ENCODE measurements around the gene TMPRSS11D. TPM values are rescaled to one million over a fixed set of nuclear protein-coding genes. Genes with fewer than 3 reads are reported as not detected.

TMPRSS11D gene
- total and polyA plus RNA-seq, 2 of the 8 experiments (the other 6 are each of a cell fraction or from before 2014, with no cell fraction given), result not detected

- Histone ChIP-seq H3K36me3 (ENCODE audit: control insufficient read depth in 2 of 4, insufficient read depth in 4 of 4, low read length in 3 of 4) (no peaks in the 10 kb centered on the region), H3K4me3 (ENCODE audit: extremely low read depth in 1 of 4, insufficient read depth in 2 of 4, low read depth in 3 of 4, low read length in 4 of 4) (no peak overlapping the region), H3K9ac (replicated peaks in 1 of 4; ENCODE audit: extremely low read depth in 1 of 4, low read depth in 3 of 4, low read length in 3 of 4) (no peak overlapping the region), H3K18ac (ENCODE audit: extremely low read depth, low read length) (no peak overlapping the region), H2BK20ac (ENCODE audit: low read length) (no peak overlapping the region), H3K4ac (replicated peaks; ENCODE audit: insufficient read length, low read depth, low read length) (no peak overlapping the region), H3K27ac (ENCODE audit: low read depth, low read length) (no peak overlapping the region), H4K5ac (ENCODE audit: insufficient read length, low read depth, low read length) (no peak overlapping the region), H4K91ac (replicated peaks; ENCODE audit: insufficient read length, low read length) (no peak overlapping the region), H3K23ac (ENCODE audit: insufficient read length) (no peak overlapping the region), H3K79me2 (ENCODE audit: control insufficient read depth in 1 of 2, insufficient read depth in 2 of 2, low read length in 2 of 2) (no peaks in the 10 kb centered on the region), H3K14ac (ENCODE audit: insufficient read length) (no peak overlapping the region), H4K8ac (ENCODE audit: extremely low read depth, insufficient read depth, low read length) (no peak overlapping the region), H2BK5ac (ENCODE audit: low read depth, low read length) (no peak overlapping the region), H3K23me2 (ENCODE audit: low read depth, low read length) (no peaks in the 10 kb centered on the region), H2BK15ac (ENCODE audit: low read length) (no peak overlapping the region), H3K56ac (replicated peaks; ENCODE audit: insufficient read length, low read depth, low read length) (no peak overlapping the region), H2BK120ac (replicated peaks; ENCODE audit: low read depth, low read length) (no peak overlapping the region), H3K27me3 (replicated peaks in 1 of 4; ENCODE audit: control insufficient read depth in 3 of 4, extremely low read depth in 1 of 4, insufficient read depth in 3 of 4, low read length in 3 of 4) (no peaks in the 10 kb centered on the region), H3K9me3 (ENCODE audit: insufficient read depth in 2 of 2, low read depth in 1 of 2, low read length in 1 of 2) (no peaks in the 10 kb centered on the region), H2BK12ac (ENCODE audit: low read depth, low read length) (no peak overlapping the region), H2AK5ac (ENCODE audit: low read depth, low read length) (no peak overlapping the region), H2AFZ (ENCODE audit: low read length) (peak overlapping the region; percentile 64; the same call in 1 of the 2 replicates), H3K4me2 (ENCODE audit: insufficient read depth in 1 of 2, low read depth in 2 of 2, low read length in 2 of 2) (no peak overlapping the region), H3K4me1 (replicated peaks in 1 of 4; ENCODE audit: control insufficient read depth in 3 of 4, insufficient read depth in 4 of 4, low read length in 3 of 4) (no peaks in the 10 kb centered on the region), H4K20me1 (replicated peaks in 1 of 2; ENCODE audit: control insufficient read depth in 1 of 2, insufficient read depth in 2 of 2, low read length in 2 of 2) (no peaks in the 10 kb centered on the region), H3K79me1 (ENCODE audit: low read depth, low read length) (no peaks in the 10 kb centered on the region)
- peak; percentile 48 for FAIRE-seq
- no peak for TF ChIP-seq CBX8 (IDR thresholded peaks at IDR 0.05; ENCODE audit: borderline replicate concordance, low read depth, low read length)
- no peak for TF ChIP-seq CBX5 (IDR thresholded peaks at IDR 0.05; ENCODE audit: low read depth, low read length)
- no peak for TF ChIP-seq SIN3A (conservative IDR thresholded peaks at IDR 0.05 in 1 of 2, IDR thresholded peaks at IDR 0.05 in 1 of 2; ENCODE audit: low read depth in 1 of 2, low read length in 2 of 2)
- TF ChIP-seq CREB1 (IDR thresholded peaks at IDR 0.05), result no peak
- TF ChIP-seq E2F6 (IDR thresholded peaks at IDR 0.05), result no peak
- no peak for TF ChIP-seq JUND (IDR thresholded peaks at IDR 0.05; ENCODE audit: low read length)
- no peak for TF ChIP-seq BACH1 (IDR thresholded peaks at IDR 0.05; ENCODE audit: low read length)
- no peak for TF ChIP-seq SRF (IDR thresholded peaks at IDR 0.05; ENCODE audit: low read depth, low read length)
- TF ChIP-seq SAP30 (IDR thresholded peaks at IDR 0.05; ENCODE audit: insufficient read depth, insufficient replicate concordance, low read length), result no peak
- TF ChIP-seq RAD21 (IDR thresholded peaks at IDR 0.05 in 1 of 2, conservative IDR thresholded peaks at IDR 0.05 in 1 of 2; ENCODE audit: low read depth in 2 of 2, low read length in 2 of 2), result no peak
- no peak for TF ChIP-seq SUZ12 (IDR thresholded peaks at IDR 0.05; ENCODE audit: low read length)
- TF ChIP-seq KDM4A (IDR thresholded peaks at IDR 0.05; ENCODE audit: low read depth, low read length, severe bottlenecking), result no peak
- no peak for TF ChIP-seq TAF1 (IDR thresholded peaks at IDR 0.05; ENCODE audit: low read depth, low read length)
- WGBS, 2 experiments (ENCODE audit: extremely low coverage in 1 of 2, insufficient coverage in 1 of 2, insufficient read length in 1 of 2, insufficient replicate concordance in 2 of 2, low coverage in 1 of 2, low lambda C conversion rate in 2 of 2, missing lambda C conversion rate in 1 of 2), result 88% methylated on average over 2 of the region's 2 CpGs; no CpG with 5 or more reads in 1 of the 2 experiments
- no peak for DNase-seq (ENCODE audit: low read depth in 1 of 2, low spot score in 2 of 2)
- ChIA-PET POLR2A (ENCODE audit: partially characterized antibody) (no interaction called here), CTCF (ENCODE audit: partially characterized antibody) (interaction anchor here (0.6 kb wide), 1 partner anchor 42 kb away, joined by 3 read pairs; no protein-coding TSS in a partner anchor)
These were observed 8.8 kb downstream of the TMPRSS11D start for GRCh38 chr4:67874986-67875385.
